Measurements from ENCODE around the gene GRK1. TPM values are rescaled to one million over a fixed set of nuclear protein-coding genes. Genes with fewer than 3 reads are reported as not detected.

GRK1 gene
- total RNA-seq, 1 donor from 2014 or later = not detected

DNA sequence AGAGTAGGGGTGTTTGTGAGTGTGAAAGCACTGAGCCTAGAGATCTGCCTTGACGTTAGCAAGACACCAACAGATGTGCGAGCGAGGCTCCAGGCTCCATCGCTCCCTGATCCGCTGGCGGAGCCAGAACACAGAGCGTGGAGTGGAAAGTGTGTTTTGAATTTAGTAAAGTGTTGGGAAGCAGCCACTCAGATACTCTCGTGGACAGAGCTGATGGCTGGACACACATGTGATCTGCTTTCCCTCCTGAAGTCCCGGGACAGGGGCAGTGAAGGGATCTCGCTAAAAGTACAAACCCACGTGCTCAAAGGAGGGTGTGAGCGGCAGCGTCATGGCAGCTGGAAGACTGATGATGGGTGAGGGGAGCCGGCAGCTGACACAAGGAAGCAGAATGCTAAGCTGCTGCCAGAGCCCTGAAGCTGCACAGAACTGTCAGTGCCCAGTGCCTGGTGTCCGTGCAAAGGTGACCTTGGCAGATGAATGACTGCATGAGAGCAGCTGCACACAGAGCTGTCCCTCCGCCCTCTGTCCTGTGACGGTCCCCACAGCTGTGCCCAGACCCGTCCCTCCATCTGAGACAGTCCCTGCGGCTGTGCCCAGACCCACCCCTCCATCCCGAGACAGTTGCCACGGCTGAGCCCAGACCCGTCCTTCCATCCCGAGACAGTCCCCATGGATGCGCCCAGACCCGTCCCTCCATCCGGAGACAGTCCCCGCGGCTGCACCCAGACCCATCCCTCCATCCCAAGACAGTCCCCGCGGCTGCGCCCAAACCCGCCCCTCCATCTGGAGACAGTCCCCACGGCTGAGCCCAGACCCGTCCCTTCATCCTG, 62.4 kb downstream of the GRK1 start:
- DNase-seq (ENCODE audit: low read depth in 2 of 2) = no peak

DNA sequence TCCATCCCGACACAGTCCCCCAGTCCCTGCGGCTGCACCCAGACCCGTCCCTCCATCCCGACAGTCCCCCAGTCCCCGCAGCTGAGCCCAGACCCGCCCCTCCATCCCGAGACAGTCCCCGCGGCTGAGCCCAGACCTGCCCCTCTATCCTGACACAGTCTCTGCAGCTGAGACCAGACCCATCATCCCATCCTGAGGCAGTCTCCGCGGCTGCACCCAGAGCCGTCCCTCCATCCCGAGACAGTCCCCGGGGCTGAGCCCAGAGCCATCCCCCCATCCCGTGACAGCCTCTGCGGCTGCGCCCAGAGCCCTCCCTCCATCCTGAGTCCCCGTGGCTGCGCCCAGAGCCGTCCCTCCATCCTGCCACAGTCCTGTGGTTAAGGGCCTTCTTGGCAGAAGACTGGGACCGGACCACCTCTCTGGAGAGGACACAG, 63.3 kb downstream of the GRK1 start:
- no peak for DNase-seq (ENCODE audit: low read depth in 2 of 2)

DNA sequence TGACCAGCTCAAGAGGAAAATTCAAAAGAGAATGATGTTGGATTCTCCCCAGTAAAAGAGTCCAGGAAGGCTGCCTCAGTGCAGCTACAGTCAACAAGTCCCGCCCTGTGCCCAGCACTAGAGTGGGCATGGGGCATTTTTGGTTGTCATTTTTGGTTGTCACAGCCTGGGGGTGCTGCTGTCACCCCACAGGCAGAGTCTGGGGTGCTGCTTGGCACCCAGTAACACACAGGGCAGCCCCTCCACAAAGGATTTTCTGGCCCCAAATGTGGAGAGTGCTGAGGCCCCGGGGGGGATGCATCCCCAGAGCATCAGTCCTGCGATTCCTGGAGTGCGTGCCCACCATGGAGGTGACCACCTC, 63.8 kb downstream of the GRK1 start:
- DNase-seq (ENCODE audit: low read depth in 2 of 2) = no peak

DNA sequence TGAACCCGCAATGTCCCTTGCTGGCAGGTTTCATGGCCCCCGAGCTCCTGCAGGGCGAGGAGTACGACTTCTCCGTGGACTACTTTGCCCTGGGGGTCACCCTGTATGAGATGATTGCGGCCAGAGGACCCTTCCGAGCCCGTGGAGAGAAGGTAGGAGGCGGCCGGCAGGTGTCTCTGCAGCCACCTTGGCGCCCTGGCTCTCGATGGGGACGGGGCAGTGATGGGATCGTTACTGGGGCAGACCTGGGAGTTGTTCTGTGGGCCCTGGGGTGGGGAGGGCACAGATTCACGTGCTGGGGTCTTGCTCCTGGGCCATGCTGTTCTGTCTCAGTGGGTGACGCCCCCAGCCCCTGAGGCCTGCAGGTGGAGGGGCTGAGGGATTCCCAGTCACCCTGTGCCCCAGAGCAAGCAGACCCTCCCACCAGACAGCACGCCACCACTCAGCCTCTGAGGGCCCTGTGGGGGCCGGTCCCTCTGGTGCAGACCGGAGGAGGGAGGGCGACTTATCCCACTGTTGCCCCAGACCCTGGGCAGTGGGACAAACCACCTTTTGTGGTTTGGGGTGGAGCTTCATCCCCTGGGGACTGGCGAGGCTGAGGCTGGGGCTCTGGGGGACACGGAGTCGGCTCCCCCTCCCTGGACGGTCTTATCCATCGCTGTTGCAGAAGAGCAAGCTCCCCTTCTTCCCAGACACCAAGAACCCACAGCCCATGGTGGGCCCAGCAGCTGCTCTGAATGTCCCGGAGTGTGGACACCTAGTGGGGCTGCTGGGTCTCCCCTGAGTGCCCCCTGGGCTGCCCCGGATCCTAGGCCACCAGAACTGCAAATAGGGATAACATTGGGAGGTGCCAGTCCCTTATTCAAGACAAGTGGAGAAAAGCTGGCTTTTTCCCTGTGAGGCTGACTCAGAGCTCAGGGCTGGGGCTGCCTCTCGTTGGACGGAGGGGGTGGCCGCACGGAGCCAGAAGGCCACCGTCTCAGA, 64.5 kb downstream of the GRK1 start:
- DNase-seq (ENCODE audit: low read depth in 2 of 2) = no peak

DNA sequence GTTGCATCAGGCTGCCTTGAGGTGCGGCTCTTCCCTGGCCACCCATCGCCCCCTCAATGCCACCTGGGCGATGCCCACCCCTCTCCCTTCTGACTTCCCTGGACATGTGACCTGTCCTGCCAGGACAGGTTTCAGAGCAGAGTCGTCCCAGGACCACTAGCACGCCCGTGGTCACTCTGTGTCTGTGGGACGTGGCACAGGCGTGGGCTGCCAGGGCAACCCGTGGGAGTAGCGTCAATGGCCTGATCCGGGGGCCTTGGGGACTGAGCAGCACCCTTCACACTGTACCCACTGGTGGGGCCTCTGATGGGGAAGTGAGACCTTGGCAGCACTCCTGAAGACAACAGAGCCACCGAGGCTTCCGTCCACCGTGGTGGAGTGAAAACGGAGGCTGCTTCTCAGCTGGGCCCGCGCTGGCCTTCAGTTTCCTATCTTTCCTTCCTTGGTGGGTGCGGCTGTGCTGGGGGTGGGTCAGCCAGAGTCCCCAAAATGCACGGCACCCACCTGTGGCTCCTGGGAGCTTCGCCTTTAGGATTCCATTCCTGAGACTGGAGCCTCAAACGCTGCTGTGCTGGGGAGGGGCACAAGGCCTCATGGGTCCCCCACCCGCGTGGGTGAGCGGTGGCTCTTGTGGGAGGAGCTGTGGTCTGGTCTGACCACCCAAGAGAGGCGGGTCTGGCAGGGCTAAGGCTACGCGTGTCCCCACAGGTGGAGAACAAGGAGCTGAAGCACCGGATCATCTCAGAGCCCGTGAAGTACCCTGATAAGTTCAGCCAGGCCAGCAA, 65.3 kb downstream of the GRK1 start:
- no peak for DNase-seq (ENCODE audit: low read depth in 2 of 2)

DNA sequence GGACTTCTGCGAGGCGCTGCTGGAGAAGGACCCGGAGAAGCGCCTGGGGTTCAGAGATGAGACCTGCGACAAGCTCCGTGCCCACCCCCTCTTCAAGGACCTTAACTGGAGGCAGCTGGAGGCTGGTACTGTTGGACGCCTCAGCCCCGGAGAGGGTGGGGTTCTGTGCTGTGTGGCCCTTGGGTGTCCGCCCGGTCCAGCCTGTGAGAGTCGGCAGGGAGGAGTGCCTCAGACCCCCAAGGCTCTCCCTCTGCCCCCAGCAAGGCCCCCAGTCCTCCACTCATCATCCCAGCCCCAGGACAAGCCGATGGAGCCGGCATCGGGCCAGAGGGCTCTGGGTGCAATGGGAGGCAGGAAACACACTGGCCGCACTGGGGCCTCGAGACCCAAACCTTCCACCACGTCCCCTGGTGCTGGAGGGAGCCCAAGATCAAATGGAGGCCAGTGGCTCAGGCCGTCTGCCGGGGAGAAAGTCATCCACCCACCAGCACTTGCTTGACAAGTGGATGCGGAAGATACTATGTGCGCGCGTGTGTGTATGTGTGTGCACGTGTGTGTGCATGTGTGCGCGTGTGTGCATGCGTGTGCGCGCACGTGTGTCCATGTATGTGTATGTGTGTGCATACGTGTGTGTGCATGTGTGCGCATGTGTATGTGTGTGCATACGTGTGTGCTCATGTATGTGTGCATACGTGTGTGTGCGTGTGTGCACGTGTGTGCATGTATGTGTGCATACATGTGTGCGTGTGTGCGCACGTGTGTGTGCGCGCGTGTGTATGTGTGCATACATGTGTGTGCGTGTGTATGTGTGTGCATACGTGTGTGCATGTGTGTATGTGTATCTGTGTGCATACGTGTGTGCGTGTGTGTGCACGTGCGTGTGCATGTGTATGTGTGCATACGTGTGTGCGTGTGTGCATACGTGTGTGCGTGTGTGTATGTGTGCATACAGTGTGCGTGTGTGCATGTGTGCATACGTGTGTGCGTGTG, 66.2 kb downstream of the GRK1 start:
- no peak for DNase-seq (ENCODE audit: low read depth in 2 of 2)

DNA sequence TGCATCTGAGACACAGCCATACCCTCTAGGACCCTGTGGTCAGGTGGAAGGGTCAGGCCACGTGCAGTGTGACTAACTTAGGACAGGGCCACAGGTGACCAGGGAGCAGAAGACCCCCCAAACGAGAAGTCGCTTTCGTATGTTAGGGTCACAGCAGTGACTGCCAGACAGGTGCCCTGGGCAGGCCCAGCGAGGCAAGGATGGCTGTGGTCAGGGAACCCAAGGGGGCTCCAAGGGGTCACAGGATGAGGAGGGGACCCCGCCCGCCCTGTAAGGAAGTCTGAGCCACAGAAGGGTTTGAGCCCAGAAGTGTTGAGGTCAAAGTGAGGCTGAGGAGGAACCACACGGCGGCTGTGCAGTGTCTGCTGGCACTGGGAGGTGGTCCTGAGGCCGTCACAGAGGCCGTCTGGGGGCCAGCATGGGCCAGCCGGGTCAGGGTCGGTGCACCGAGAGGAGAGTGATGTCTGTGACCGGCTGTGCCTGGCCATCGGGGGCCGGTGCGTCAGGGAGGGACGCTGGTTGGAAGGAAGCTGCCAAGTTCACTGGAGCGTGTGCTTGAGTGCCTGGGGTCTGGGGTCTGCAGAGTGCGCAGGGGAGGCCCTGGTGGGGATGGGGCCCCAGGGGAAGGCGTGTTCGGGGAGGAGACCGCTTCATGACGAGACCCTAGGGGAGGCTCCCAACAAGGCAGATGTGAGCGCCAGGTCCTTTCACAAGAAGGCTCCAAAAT, 67.2 kb downstream of the GRK1 start:
- DNase-seq (ENCODE audit: low read depth in 2 of 2) = no peak

DNA sequence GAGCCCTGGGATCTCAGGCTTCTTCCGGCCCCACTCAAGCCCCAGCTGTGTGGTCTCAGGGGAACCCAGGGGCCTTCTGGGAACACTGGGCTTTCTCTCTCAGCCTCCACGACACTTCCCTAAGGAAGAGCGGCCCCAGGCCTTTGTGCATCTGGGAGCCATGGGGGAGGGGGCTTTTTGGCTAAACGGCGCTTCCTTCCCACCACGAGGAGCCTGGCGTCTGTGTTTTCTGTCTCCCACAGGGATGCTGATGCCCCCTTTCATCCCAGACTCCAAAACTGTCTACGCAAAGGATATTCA, 67.8 kb downstream of the GRK1 start:
- no peak for DNase-seq (ENCODE audit: low read depth in 2 of 2)

DNA sequence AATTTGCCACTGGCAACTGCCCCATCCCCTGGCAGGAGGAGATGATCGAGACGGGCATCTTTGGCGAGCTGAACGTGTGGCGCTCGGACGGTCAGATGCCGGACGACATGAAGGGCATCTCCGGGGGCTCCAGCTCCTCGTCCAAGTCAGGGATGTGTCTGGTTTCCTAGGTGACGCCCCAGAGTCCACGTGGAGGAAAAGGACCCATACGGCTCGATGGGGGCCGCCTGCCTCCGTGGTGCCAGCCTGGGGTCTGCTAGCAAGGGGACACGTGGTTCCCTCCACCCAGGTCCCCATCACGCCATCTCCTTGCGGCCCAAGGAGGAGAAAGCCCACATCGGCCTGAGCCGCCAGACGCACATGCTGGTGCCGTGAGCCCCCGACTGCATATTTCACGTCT, 68.2 kb downstream of the GRK1 start:
- DNase-seq (ENCODE audit: low read depth in 2 of 2) = no peak

DNA sequence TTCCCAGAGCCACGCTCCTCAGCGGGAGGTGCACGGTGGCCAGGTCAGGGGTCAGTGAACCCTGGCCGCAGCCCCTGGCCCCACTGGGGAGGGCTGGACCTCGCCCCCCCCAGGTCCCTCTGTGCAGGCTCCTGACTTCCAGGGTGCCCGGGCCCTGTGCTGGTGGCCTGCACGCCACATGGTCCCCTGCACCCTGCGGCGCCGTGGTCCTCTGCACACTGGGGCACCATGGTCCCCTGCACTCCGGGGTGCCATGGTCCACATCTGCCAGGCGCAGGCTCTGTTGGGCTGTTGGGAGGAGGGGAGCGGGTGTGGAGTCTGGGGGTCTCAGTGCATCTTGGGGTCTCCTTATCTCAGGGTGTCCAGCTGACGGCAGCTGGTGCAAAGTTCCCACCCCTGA, 68.7 kb downstream of the GRK1 start:
- no peak for DNase-seq (ENCODE audit: low read depth in 2 of 2)

DNA sequence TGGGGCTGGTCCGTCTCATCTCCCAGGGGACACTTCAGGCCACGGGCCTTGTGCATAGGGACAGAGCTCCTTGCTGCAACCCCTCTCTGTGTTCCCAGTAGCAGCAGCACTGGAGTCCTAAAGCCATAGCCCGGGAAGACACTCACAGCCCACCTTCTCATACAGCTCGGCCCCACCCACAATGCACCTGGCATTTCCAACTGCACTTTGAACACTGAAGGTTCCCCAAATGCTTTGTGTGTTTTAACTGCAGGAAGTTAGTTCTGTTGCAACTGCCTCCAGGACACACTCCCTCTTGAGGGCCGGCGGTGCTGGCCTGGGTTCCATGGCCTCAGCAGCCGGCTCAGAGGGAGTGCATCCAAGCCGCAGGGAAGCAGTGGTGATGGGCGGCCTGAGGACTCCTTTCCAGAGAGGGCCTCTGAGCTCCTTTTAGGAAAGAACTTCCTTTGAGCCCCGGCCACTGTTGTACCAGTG, 69.3 kb downstream of the GRK1 start:
- DNase-seq (ENCODE audit: low read depth in 2 of 2) = no peak

DNA sequence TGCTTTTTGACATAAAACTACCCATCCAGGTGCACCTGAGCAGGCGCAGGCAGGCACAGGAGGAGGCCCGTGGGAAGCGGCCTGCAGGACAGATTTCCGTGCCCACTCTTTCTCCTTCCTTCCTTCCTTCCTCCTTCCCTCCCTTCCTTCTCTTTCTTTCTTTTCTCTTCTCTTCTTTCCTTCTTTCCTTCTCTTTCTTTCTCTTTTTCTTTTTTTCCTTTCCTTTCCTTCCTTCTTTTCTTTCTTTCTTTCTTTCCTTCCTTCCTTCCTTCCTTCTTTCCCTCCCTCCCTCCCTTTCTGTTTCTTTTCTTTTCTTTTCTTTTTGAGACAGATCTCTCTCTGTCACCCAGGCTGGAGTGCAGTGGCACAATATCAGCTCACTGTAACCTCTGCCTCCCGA, 70.8 kb downstream of the GRK1 start:
- no peak for DNase-seq (ENCODE audit: low read depth in 2 of 2)

DNA sequence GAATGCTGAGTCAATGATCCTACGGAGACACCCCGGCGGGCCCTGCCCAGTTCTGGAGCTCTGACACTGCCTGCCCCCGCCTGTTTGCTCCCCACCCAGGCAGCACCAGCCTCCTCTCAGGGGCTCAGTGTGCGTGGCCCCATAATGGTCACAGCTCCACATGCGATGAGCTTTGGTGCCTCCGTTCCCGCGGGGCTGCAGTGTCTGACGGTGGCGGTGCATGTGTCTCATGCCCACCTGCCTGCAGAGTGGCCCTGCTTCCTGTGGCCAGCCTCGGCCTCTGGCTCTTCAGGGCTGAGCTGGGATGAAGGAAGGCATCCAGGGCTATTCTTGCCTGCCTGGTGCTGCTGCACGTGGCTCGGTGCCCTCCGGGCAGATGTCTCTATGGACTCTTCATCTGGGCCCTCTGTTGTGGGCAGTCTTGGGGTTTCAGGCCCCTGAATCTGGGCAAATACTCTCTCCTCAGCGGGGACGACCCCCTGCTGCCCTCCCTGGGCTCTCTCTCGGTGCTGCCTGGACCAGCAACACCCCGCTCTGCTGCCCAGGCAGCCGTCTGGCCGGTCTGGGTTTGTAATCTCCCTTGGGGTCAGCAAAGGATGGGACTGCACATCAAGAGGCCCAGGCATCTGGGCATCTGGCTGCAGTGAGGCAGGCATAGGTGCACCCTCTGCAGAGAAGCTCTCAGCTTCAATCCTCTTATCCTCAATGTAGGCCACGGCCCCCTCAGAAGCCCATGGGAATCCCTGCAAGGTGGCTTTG, 72.7 kb downstream of the GRK1 start:
- no peak for DNase-seq (ENCODE audit: low read depth in 2 of 2)

DNA sequence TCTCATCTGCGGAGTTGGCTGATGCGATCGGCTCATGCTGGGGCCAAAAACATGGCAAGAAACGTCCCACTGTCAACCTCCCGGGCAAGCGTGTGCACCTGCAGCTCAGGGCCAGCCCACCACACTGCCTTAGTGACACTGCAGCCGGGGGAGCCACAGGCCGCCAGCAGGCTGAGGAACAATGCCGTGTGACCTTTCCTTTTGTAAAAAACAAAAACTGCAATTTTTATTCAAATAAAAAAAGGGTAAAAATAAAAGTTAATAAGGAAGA, 73.2 kb downstream of the GRK1 start:
- no peak for DNase-seq (ENCODE audit: low read depth in 2 of 2)

DNA sequence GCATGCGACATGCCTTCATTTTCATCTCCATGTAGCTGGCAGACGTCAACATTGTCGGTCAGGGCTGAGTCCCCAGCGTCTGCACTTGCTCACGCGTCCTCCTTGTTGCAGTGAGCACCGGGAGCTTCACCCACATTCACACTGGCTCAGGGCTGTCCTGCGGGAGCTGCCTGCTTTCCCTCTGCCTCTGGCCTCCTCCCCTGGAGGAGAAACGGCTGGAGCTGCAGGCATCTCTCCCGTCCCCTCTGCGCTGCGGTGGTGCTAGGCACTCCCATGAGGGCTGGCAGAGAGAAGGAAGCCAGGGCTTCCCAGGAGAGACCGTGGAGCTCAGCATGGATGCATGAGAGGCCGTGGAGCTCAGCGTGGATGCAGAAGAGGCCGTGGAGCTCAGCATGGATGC, 73.6 kb downstream of the GRK1 start:
- no peak for DNase-seq (ENCODE audit: low read depth in 2 of 2)

DNA sequence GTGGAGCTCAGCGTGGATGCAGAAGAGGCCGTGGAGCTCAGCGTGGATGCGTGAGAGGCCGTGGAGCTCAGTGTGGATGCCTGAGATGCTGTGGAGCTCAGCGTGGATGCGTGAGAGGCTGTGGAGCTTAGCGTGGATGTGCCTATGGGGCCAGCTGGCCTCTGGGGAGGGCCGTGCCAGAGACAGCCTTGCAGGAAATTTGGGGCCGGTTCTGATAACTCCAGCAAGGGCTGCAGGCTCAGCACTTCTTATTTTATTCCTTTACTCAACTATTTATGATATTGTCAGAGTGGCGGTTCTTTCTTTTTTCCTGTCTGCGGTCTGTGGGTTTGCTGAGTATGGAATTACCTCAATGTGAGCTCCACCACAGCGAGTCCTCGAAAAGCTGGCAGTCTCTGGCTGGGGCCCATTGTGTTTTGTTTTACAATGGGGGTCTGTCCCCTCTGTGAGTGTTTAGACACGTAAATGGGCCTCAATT, 74.2 kb downstream of the GRK1 start:
- DNase-seq (ENCODE audit: low read depth in 2 of 2) = no peak

DNA sequence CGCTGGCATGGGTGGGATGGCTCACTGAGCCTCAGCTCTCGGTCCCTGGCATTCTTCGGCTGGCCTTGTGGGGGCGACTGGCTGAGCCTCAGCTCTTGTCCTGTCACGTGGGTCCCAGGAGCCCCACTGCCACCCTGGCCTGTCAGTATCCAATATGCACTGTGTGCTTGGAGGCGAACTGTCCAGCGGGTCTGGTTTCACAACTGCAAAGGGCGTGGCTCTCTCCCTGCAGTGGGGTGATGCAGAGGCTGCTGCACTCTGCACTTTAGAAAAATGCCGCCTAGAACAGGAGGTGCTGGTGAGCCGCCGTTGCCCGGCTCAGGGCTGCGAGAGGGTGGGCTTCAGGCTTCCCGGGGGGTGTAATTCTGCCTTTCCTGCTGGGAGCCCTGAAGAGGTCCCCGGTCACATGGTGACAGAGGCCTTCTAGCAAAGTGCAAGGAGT, 75.0 kb downstream of the GRK1 start:
- peak; percentile 10 to 51 for DNase-seq (ENCODE audit: low read depth in 2 of 2)

DNA sequence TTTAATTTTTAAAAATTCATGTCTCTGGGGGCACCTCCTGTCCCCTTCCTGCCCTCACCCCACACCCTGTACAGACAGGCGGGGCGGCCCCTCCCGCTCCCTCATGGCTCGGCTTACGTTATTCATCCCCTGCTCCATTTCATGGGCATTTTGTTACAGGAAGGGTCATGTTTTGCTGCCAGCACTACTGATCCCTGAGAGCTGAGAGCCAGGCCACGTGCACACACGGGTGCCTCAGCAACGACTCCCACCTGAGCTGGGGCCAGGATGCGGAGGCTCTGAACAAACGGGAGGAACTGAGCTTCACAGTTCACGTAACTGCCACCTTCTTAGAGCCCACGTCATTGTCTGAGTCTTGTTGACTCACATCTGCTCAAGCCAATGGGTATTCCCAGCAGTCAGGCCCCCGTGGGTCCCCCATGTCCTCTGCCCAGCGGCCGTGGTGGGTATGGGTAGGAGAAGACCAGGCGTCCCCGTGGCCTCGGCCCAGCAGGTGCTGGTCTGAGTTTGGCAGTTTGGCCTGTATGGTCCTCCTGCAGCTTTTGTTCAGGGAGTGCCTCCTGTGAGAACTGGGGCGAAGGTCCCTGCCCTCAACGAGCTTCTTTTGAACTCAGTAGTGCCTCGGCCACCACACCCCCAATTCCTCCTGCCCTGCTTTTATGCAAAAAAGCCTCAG, 75.6 kb downstream of the GRK1 start:
- no peak for DNase-seq (ENCODE audit: low read depth in 2 of 2)

Measured in dermis microvascular lymphatic vessel endothelial cell (primary cell).